Amygdala (tissue), 56 donors: ENCODE results near the gene ERBB4.

Experiments
- DNase-seq, 56 donors: peaks; one replicate each; lab custom pipeline; 2025; lab: John Stamatoyannopoulos, UW

ERBB4 gene

GRCh38 chr2:212441141-212441540 lies 97.5 kb downstream of the ERBB4 start:
- DNase-seq = no peak

DNA sequence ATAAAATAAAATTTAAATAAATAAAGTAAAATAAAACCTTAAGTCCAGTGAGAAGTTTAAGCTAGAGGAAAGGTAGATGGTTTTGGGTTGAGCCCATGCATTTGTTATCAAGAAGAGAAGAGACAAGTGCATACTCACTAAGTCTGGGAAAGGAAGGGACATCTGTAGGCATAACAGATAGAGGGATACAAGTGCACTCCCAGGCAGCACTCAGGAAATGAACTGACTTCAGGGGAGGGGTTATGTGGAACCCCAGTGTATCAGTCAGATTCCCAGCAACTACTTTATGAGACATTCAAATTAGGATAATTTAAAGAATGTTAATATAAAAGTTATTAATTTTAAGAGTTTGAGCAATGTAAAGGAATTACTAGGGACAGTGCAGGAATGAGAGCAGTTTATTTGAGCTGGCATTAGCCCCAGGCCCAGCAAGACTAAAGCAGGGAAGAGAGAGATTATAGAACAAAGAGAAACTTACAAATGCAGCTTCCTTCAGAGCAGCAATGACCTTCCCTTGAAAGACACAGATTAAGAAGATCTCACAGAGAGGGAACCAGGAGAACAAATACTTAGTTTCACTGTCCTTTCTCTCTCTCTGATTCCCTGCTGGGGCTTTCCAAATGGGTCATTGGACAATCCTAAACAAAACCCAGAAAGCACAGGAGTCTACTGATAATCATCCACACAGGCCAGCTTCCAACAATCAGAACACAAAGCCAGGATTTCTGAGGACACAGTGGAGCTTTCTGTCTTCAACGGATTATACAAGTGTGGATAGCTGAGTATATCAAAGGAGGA lies 109.7 kb downstream of the ERBB4 start:
- DNase-seq = peak in 20 of 56 donors; percentile 1 to 50 (median 17)

DNA sequence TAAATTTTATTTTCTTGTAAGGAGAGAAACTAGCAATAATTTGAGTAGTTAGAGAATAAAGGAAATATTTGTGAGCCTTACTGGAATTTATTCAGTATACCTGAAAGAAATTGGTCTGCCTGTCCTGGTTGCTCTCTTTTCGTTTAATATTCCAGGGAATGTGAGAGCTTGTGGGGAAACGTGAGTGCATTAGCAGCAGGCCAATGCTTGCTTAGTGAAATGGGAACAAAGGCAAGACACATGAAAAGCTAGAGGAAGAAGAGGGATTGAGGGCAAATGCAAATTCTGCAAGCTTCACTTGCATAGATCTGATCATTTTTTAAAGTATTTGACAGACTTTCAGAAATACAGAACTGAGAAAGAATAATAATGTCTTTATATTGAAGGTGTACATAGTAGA lies 111.0 kb downstream of the ERBB4 start:
- DNase-seq = peak in 1 of 56 donors; percentile 1

DNA sequence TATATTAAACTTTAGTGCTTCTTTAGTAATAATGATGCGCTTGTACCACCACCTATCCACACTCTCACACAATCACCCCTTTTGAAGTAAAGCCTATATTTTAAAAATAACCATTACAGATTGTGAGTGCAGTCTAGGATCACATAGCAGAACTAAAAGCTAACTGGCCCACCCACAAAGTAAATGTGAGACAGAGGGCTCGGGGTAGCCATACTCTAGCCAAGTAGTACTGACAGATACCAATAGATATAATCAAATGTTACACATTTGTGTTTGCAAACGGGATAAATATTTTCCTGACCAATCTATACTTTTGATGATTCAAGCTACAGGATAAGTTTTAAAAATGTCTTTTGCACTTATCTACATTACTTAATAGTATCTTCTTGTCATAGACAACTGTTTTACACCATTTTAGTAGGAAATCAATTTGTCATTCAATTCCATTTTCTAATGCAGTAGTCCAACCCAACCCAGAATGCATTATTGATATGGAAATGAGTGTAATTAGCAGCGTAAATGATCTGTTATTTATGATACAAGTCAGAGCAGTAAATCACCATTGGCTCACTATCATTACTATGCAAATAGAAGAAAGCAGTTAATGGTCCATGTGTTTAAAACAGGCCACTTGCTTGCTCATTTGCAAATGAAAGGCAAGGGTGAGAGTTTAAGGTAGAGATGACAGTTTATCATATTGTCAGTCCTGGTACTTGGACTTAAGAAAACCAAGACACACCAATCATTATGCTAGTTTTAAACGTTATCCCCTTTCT lies 111.8 kb downstream of the ERBB4 start:
- DNase-seq = no peak

DNA sequence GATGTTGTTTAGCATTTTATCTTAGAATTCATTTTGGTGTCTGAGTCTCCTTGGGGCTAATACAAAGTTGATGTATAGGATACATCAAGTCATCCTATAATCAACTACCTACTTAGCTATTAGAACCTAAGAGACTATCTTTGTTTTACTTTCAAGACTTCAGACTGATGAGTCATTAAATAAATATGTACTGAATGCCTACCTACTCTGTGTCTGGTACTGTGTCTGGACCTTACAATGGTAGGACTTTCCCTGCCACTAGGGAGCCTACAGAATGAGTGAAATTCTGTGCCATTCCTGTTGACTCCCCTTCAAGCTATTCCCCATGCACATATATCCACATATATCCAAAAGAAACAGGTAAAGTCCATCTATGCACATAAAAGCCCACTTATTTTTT lies 114.5 kb downstream of the ERBB4 start:
- DNase-seq = no peak

GRCh38 chr2:212423089-212423488 lies 115.5 kb downstream of the ERBB4 start:
- DNase-seq = no peak

- DNase-seq = no peak
These were observed 116.9 kb downstream of the ERBB4 start for GRCh38 chr2:212421556-212422334.

GRCh38 chr2:212416086-212416485 lies 122.5 kb downstream of the ERBB4 start:
- DNase-seq = peak in 16 of 56 donors; percentile 0 to 49 (median 10)

DNA sequence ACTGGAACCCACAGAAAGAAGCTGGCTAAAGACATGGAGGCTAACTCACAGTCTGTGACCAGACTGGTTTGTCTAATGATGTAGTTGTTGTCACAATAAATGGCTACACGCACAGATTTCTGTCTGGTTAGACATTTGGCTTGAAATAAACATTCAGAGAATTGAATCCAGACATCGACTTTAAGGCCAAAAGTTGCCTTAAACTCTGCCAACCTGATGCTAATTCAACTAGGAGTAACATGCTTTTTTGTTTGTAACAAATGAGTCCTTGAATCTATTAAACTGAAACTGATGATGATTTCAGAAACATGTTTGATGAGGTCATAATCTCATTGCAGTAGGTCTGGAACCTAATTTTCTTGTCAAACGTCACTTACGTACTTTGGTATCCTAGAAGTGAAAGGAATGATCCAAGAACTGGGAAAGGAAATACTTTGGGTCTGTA lies 123.8 kb downstream of the ERBB4 start:
- DNase-seq = no peak

- DNase-seq = no peak
These were observed 129.0 kb downstream of the ERBB4 start for GRCh38 chr2:212409560-212409959.

DNA sequence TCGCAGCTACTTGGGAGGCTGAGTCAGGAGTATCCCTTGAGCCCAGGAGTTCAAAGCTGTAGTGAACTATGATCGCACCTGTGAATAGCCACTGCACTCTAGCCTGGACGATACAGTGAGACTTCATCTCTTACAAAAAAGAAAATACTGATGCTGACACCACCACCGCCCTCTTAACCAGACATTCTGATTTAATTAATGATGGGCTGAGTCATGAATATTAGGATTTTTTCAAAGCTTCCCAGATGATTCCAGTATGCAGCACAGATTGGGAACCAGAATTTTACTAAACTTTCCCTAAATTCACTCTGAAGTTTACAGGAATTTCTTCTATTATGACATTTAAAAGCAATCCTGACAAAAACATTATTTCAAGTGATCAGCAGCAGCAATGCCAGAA lies 130.1 kb downstream of the ERBB4 start:
- no peak for DNase-seq

- no peak for DNase-seq
These were observed 131.9 kb downstream of the ERBB4 start for GRCh38 chr2:212406716-212407115.

DNA sequence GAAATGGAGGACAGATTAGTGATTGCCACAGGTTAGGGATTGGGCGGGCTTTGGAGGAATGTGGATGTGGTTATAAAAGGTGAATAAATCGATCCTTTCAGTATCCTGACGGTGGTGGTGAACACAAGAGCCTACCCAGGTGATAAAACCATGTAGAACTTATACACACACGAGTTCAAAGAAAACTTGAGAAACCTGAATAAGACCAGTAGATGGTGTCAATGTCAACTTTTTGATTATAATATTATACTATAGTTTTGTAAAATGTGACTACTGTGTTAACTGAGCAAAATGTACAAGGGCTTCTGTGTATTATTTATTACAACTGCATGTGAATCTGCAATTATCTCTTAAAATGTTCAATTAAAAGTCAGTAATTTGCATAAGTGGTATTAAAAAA lies 136.3 kb downstream of the ERBB4 start:
- no peak for DNase-seq

DNA sequence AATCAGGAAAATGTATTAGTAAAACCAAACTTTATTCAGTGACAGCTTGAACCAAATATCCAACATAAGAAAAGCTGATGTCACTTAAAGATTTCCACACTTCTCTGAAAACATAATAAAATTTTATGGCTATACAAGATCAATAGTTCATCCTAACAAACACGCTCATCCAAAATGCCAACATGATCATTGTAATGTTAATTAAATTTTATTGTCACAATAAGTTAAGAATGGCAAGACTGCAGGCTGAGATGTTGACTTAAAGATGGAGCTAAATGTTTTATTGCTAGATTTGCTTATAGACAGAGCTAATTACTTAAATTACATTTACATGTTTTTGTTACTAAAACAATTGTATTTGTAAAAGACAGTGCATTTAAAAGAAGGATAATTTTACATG lies 140.3 kb downstream of the ERBB4 start:
- no peak for DNase-seq

- DNase-seq = no peak
These were observed 146.1 kb downstream of the ERBB4 start for GRCh38 chr2:212392544-212392943.

- no peak for DNase-seq
These were observed 146.6 kb downstream of the ERBB4 start for GRCh38 chr2:212392043-212392442.

DNA sequence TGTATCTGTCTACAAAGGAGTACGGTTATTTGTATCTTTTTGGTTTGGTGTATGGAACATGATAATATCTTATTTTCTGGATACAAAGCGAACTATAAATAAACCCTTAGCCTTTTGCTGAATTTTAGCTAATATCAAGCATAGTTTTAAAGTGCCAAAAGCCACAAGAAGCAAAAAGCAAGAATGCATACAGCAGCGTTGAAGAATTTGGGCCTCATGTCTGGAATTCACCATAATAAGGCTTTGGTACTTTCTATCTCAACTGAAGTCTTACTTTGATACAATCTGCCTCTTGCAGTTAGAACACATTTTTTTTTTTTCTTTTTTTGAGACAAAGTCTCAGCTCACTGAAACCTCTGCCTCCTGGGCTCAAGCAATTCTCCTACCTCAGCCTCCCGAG lies 151.5 kb downstream of the ERBB4 start:
- no peak for DNase-seq

DNA sequence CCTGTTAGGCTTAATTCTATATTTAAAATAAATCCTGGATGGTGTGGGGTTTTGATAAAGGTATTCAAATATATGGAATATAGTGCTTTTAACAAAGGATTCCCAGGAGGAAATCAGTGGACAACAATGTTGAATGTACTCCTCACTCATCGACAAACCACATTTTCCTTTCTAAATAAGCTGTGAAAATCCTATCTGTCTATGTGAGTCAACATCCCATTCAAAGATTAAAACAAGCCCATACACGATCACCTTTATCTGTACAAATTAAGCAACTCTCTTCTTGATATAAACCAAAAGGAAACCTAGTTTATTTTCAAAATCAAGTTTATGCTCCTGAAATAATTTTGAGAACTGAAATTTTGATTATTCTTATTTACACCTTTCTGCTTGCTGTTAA lies 153.4 kb downstream of the ERBB4 start:
- no peak for DNase-seq

GRCh38 chr2:212384027-212384426 lies 154.6 kb downstream of the ERBB4 start:
- DNase-seq = no peak

DNA sequence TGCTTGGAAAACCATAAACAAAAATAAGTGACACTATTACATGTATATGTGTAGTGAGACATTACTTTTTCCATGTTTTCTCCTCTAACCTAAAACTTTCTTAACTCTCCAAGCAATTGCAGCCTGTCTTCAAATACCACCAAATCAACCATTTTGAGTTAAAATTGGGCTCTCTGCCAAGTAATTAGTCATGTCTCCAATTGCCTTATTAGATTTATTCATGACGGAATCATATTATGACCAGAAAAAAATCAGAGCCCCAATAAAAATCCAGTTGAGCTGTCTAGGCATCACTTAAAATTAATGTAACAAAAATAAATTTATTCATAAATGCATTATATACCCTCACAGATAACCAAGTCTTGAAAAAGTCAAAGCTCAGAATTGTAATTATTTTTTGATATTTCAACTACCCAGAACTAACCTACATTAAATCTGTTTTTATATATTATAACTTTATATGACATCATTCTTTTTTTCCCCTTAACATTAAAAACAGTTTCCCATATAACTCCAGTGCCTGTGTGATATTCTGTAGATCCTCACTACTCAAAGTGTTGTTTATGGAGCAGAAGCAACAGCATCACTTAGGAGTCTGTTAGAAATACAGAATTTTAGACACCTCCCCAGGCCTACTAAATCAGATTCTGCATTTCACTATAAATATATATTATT lies 157.0 kb downstream of the ERBB4 start:
- no peak for DNase-seq

DNA sequence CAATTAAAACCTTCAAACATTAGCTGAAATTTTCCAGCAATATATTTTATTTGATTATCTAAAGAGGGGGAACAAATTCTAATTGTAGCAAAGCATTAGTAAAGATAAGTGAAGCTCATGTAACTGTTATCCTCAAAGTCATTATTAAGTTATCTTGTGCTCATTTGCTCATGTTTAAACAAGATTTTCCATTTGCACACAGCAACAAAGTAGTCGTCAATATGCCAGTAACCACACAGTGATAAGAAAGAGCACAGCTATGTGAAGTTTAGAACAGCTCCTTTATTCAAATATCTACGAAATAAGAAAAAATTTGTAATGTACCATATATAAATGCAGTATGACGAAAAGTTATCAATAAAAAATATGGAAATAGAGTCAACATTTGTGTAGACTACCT lies 159.5 kb downstream of the ERBB4 start:
- DNase-seq = no peak
